Neural cell (in vitro differentiated cells): ENCODE measurements around the gene NPSR1.

Experiments
- POLR2AphosphoS5 ChIP-seq: IDR thresholded peaks from 2 replicates; pipeline ENCODE4 v1.6.1; 2012
- TAF1 ChIP-seq: IDR thresholded peaks from 2 replicates; pipeline ENCODE4 v1.6.1; 2012; ENCODE audit warnings: low read depth
- TF ChIP-seq, protein P1 (sequence below): fragments of 450-650 bp; IDR thresholded peaks from 2 replicates; pipeline ENCODE4 v1.5.1; 2014; ENCODE audit warnings: antibody characterized with exemption, mild to moderate bottlenecking, moderate library complexity; ENCODE audit not compliant: poor library complexity, severe bottlenecking

DNA sequence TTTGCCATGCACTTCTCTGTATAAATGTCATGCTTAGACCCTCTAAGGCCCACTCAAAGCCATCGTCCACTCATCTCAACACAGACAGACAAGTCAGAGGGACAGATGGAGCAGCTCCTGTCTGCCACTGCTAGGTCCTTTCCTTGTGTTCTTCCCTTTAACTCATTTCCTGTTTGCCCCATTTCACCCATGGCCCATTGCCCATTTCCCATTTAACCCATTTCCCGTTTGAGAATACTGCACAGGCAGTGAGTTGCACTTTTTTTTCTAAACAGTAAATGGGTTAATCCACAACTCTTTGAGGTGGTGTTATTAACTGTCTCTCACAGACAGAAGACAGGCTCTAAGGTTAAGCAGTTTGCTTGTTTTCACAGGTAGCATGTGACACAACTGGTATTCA, 179.3 kb downstream of the NPSR1 start:
- TF ChIP-seq, protein P1, sequence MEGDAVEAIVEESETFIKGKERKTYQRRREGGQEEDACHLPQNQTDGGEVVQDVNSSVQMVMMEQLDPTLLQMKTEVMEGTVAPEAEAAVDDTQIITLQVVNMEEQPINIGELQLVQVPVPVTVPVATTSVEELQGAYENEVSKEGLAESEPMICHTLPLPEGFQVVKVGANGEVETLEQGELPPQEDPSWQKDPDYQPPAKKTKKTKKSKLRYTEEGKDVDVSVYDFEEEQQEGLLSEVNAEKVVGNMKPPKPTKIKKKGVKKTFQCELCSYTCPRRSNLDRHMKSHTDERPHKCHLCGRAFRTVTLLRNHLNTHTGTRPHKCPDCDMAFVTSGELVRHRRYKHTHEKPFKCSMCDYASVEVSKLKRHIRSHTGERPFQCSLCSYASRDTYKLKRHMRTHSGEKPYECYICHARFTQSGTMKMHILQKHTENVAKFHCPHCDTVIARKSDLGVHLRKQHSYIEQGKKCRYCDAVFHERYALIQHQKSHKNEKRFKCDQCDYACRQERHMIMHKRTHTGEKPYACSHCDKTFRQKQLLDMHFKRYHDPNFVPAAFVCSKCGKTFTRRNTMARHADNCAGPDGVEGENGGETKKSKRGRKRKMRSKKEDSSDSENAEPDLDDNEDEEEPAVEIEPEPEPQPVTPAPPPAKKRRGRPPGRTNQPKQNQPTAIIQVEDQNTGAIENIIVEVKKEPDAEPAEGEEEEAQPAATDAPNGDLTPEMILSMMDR, result no peak
- TF ChIP-seq POLR2AphosphoS5, result no peak
- TF ChIP-seq TAF1, result no peak
